Brain microvascular endothelial cell (primary cell): Measurements from ENCODE around the gene GRID2.
"Not testable (repeated sequence)": the region's sequence is repeated elsewhere in the genome, so short reads cannot be mapped to it uniquely, and the experiment has no call there.

Experiments
- DNase-seq: peaks from one replicate; pipeline ENCODE4 v3.0.0-alpha.2; 2020
- H3K27ac ChIP-seq: fragments of 250-450 bp; sonication (Bioruptor Pico); 2 replicates; pipeline ENCODE4 v1.5.1; 2020; ENCODE audit warnings: mild to moderate bottlenecking, moderate library complexity
- H3K27me3 ChIP-seq: fragments of 250-450 bp; sonication (Bioruptor Pico); replicated peaks from 2 replicates; pipeline ENCODE4 v1.5.1; 2020; ENCODE audit warnings: mild to moderate bottlenecking
- H3K36me3 ChIP-seq: fragments of 250-450 bp; sonication (Bioruptor Pico); replicated peaks from 2 replicates; pipeline ENCODE4 v1.5.1; 2020; ENCODE audit warnings: mild to moderate bottlenecking
- H3K4me3 ChIP-seq: 2 replicates; pipeline ENCODE4 v1.5.1; 2011; ENCODE audit warnings: low read depth, mild to moderate bottlenecking, control low read depth, low read length, moderate library complexity
- in situ Hi-C: cut with HindIII; loops from 2 replicates; pipeline ENCODE4 v1.10.0; 2017; ENCODE audit warnings: low sequenced_read_pairs, low pct_ligation_motif_present
- TF ChIP-seq, protein P1 (sequence below): IDR thresholded peaks from 2 replicates; pipeline ENCODE4 v1.5.1; 2011; ENCODE audit warnings: low read depth, mild to moderate bottlenecking, moderate library complexity, low read length, control low read depth, inconsistent platforms; ENCODE audit errors: missing control alignments

Gene GRID2

DNA sequence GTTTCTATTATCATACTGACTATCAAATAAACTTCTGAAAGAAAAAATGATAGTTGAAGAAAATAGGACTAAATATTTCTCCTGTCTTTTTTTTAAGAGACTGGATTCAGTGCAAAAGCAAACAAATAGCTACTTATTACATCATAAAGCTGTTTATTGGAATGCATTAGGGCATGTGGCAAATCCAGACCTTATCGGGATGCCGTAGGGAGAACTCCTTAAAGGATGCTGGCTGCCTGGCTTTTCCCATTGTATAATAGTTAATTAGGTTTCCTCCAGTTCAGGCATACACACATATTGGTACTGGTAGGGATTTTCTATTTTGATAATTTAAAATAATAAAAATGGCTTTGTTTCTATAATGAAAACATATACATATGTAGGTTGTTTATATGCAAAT, 985.5 kb downstream of the GRID2 start:
- H3K27me3 ChIP-seq, result no peaks in the 10 kb centered on the region
- H3K4me3 ChIP-seq, result no peak overlapping the region
- DNase-seq, result no peak
- in situ Hi-C loops, result no loop called here
- no peaks in the 10 kb centered on the region for H3K36me3 ChIP-seq
- H3K27ac ChIP-seq, result no peak overlapping the region
- TF ChIP-seq, protein P1, sequence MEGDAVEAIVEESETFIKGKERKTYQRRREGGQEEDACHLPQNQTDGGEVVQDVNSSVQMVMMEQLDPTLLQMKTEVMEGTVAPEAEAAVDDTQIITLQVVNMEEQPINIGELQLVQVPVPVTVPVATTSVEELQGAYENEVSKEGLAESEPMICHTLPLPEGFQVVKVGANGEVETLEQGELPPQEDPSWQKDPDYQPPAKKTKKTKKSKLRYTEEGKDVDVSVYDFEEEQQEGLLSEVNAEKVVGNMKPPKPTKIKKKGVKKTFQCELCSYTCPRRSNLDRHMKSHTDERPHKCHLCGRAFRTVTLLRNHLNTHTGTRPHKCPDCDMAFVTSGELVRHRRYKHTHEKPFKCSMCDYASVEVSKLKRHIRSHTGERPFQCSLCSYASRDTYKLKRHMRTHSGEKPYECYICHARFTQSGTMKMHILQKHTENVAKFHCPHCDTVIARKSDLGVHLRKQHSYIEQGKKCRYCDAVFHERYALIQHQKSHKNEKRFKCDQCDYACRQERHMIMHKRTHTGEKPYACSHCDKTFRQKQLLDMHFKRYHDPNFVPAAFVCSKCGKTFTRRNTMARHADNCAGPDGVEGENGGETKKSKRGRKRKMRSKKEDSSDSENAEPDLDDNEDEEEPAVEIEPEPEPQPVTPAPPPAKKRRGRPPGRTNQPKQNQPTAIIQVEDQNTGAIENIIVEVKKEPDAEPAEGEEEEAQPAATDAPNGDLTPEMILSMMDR, result no peak

DNA sequence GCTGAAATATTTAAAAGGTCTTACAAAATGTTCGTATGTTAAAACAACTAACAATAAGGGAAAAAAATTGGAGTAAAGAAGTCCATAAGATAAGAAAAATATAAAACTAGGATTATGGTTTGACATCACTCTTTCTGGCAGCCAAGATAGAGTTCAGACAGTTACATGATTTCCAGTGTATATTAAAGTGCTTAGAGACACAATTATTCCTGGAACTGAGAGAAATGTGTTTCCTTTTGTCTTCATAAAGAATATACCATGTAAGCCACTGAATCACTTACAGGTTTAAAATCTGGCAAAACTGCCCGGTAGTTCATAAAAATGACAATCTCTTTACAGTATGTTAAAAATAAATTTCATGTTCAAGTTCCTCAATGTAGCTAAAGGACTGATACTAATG, 986.1 kb downstream of the GRID2 start:
- Histone ChIP-seq H3K36me3 (no peaks in the 10 kb centered on the region), H3K27me3 (no peaks in the 10 kb centered on the region), H3K4me3 (no peak overlapping the region), H3K27ac (no peak overlapping the region)
- DNase-seq, result no peak
- in situ Hi-C loops, result no loop called here
- TF ChIP-seq, protein P1, result no peak

DNA sequence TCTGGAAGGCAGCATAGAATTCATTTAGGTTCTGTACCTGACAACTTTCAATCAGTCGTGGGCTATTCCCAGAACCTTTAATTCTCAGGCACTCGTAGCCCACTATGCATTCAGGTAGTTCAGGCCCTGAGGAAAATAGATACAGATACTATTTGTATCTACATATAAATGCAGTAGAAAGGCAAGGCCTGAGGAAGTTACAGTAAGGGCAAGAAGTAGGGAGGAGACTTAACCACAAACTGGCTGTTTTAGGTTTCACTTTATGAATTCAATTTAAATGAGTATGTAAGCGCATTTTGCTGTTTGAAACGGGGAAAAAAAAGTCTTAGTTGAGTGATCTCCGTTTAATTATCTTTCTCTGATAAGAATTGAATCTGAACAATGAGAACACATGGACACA, 995.4 kb downstream of the GRID2 start:
- no peak for DNase-seq
- no peak overlapping the region for H3K27ac ChIP-seq
- TF ChIP-seq, protein P1, result no peak
- H3K27me3 ChIP-seq, result no peaks in the 10 kb centered on the region
- in situ Hi-C loops, result no loop called here
- H3K36me3 ChIP-seq, result no peaks in the 10 kb centered on the region
- no peak overlapping the region for H3K4me3 ChIP-seq

DNA sequence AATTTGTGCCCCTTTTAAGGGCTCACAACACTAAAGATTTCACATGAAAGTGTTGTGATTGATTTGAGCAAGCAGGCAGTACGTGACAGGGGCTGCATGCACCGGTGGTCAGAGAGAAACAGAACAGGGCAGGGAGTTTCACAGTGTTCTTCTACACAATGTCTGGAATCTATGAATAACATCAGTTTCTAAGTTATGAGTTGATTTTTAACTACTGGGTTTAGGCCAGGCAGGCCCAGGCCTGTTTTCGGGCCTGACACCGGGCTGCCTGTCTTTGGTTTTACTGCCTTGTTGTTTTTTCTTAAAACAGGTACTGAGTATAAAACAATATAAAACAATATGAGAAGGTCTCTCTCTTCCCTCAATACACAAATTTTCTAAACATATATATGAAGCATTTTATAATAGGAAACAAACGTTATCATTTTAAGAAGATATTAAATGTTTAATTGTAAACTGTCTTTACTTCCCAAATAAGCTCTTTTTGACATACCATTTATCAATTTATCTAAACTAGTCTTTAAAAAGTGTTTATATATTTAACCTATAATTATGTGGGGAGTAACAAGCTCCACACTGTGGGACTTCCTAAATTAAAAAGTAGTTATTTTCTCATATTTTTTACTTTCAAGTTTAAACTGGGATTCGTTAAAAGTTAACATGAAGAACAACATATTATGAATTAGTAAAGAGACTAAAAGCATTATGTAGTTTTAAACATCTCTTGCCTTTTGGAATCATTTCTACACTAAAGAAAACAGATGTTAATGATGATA, 997.2 kb downstream of the GRID2 start:
- H3K27me3 ChIP-seq, H3K4me3 ChIP-seq, in situ Hi-C loops, DNase-seq, H3K27ac ChIP-seq, H3K36me3 ChIP-seq: not testable (repeated sequence)

DNA sequence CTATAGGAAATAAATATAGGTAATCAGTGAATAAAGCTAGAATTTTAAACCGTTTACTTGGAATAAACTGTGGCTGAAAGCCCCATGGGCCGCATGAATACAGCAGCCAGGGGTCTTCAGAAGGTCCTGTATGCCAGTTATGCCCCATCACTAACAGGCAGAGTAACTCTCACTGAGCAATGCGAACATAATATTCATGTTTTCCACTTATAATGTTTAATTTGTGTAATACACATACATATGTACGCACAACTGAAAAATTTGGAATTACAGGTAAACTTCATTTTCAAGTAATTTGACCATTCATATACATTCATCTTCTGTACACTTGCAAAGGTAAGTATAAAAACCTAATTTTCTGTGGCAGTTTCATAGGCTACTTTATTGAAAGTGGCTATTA, 998.5 kb downstream of the GRID2 start:
- H3K27me3 ChIP-seq, result no peaks in the 10 kb centered on the region
- H3K36me3 ChIP-seq, result no peaks in the 10 kb centered on the region
- TF ChIP-seq, protein P1, result no peak
- DNase-seq, result no peak
- H3K4me3 ChIP-seq, result no peak overlapping the region
- in situ Hi-C loops, result no loop called here
- H3K27ac ChIP-seq, result no peak overlapping the region

DNA sequence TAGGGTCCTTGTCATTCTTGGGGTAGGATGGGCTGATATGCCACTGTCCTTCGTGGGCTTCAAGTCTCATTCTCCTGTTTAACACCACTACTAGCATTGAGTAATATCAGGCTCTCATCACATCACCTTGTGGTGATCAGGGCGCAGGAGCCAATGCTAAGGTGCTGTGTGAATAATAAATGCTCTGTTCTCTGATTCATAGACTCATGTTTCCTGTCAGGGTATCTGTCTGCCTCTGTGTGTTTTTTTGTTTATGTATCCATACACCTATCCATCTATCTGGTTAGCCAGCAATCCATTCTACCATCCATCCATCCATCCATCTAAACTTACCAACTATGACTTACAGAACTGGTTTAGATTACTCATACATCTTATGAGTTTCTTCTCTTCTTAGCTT, 999.7 kb downstream of the GRID2 start:
- DNase-seq, result no peak
- Histone ChIP-seq H3K4me3 (no peak overlapping the region), H3K36me3 (no peaks in the 10 kb centered on the region), H3K27me3 (no peaks in the 10 kb centered on the region), H3K27ac (no peak overlapping the region)
- in situ Hi-C loops, result no loop called here
- TF ChIP-seq, protein P1, result no peak
